Astrocyte of the cerebellum (primary cell): ENCODE results near the gene MTERF2.

Source experiments
- DNase-seq: peaks from one replicate; pipeline ENCODE4 v3.0.0-alpha.2; 2011; ENCODE audit warnings: low read depth
- H3K4me3 ChIP-seq: 2 replicates; pipeline ENCODE4 v1.5.1; 2011; ENCODE audit warnings: mild to moderate bottlenecking, low read depth, low read length, moderate library complexity
- in situ Hi-C: cut with HindIII; loops from 2 replicates; pipeline ENCODE4 v1.10.0; 2017; ENCODE audit warnings: low sequenced_read_pairs
- TF ChIP-seq, protein P1 (sequence below): IDR thresholded peaks from 2 replicates; pipeline ENCODE4 v1.5.1; 2012; ENCODE audit warnings: low read length, low read depth, moderate library complexity, mild to moderate bottlenecking; ENCODE audit errors: missing control alignments

Gene MTERF2

DNA sequence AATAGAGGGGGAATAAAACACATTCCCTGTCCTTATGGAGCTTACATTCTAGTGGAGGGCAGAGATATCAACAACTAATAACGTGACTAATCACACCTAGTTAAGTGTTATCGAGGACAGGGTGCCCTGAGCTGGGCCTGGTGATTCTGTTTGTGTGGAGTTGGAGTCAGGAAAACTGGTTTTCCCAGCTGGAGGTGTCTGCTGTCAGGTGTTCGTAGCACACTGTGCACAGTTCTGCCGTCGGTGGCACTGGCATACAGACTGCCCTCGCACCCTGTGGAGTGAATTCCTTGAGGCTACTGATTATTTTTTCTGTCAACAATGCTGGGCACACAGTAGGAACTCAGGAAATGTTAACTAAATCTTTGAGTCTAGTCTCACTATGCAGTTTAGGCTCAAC lies 900 bp upstream of the MTERF2 start:
- in situ Hi-C loops, result no loop called here
- TF ChIP-seq, protein P1, sequence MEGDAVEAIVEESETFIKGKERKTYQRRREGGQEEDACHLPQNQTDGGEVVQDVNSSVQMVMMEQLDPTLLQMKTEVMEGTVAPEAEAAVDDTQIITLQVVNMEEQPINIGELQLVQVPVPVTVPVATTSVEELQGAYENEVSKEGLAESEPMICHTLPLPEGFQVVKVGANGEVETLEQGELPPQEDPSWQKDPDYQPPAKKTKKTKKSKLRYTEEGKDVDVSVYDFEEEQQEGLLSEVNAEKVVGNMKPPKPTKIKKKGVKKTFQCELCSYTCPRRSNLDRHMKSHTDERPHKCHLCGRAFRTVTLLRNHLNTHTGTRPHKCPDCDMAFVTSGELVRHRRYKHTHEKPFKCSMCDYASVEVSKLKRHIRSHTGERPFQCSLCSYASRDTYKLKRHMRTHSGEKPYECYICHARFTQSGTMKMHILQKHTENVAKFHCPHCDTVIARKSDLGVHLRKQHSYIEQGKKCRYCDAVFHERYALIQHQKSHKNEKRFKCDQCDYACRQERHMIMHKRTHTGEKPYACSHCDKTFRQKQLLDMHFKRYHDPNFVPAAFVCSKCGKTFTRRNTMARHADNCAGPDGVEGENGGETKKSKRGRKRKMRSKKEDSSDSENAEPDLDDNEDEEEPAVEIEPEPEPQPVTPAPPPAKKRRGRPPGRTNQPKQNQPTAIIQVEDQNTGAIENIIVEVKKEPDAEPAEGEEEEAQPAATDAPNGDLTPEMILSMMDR, result no peak
- DNase-seq, result no peak
- no peak overlapping the region for H3K4me3 ChIP-seq

DNA sequence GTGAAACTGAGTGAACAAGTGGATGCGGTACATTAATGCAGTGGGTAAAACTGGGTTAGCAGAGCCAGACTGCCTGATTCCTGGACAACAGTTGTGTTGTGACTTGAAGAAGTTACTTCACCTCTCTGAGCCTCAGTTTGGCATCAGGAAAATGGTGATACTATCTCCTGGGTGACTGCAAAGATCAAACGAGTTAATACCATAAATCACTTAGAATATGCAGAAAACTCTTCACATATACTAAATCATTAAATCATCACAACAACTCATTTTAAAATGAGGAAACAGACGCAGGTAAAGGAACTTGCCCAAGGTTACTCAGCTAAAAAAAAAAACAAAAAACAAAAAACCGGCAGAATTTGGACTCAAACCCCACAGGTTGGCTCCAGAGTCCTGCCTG lies 811 bp downstream of the MTERF2 start:
- no peak for DNase-seq
- in situ Hi-C loops, result no loop called here
- TF ChIP-seq, protein P1, result no peak
- H3K4me3 ChIP-seq, result peak overlapping the region; percentile 68

DNA sequence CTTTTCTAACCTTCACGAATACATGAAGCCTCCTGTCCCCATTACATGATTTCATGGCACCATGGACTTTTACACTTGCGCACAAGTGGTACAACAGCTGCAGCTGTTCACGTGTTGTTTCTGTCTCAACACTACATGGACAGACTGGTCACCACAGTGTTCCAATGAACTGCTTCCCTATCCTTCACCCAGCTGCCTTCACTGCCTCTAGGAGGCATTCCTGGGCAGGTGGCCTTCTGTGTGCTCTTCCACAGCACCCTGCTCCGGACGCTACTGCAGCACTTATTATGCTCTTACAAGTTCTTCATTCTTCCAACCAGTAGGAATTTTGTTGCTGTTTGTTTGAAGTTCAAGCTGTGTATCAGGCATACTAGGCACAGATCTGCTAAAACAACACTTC lies 1.5 kb downstream of the MTERF2 start:
- no peak overlapping the region for H3K4me3 ChIP-seq
- in situ Hi-C loops, result no loop called here
- TF ChIP-seq, protein P1, result no peak
- no peak for DNase-seq

DNA sequence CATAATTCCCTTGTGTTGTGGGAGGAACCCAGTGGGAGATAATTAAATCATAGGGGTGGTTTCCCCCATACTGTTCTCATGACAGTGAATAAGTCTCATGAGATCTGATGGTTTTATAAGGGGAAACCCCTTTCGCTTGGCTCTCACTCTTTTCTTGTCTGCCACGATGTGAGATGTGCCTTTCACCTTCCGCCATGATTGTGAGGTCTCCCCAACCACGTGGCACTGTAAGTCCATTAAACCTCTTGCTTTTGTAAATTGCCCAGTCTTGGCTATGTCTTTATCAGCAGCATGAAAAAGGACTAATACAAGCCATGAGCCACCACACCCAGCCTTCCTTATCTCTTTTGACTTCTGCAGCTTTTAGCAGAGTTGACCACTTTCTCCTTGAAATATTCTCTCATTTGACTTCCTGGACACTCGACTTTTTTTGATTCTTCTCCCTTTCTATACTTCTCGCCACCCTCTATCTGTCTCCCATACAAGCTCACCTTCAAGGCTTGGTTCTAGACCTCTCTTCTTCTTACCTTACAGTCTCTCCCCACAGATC lies 2.3 kb downstream of the MTERF2 start:
- TF ChIP-seq, protein P1, result no peak
- no peak for DNase-seq
- in situ Hi-C loops, result no loop called here
- no peak overlapping the region for H3K4me3 ChIP-seq

DNA sequence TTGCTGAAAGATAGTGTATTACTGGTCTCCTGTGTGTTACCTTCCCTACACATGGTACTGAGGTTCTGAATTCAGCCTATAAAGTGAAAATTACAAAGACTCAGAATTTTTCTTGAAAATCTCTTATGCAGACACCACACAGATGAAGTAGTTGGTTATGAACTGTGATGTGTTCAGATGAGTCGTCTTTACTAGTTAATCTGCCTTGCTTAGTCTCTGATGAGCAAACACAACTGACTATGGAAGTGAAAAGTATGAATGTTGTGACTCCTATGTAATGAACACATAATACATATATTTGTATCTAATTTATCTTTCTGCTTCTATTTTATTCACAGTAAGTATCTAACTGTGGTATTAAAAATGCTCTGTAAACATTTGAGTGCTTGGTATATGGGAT lies 4.7 kb downstream of the MTERF2 start:
- no peak overlapping the region for H3K4me3 ChIP-seq
- TF ChIP-seq, protein P1, result no peak
- DNase-seq, result no peak
- in situ Hi-C loops, result no loop called here

DNA sequence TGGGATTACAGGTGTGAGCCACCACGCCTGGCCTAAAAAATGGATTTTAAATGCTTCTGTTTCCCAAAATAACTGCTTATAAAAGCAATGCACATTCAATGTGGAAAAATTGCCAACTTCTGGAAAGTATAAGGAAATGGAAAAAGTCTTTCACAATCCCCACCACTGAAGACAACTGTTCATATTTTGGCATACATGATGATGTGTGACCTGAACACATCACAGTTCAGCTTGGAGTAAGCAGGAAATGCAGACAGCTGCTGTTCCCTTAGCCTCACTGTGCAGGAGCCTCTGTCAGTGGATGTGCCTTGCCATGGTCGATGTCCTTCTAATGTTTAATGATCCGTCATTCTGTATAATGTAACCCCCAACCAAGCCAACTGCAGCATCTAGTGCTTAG lies 5.2 kb downstream of the MTERF2 start:
- no peak overlapping the region for H3K4me3 ChIP-seq
- TF ChIP-seq, protein P1, result no peak
- no peak for DNase-seq
- in situ Hi-C loops, result no loop called here

DNA sequence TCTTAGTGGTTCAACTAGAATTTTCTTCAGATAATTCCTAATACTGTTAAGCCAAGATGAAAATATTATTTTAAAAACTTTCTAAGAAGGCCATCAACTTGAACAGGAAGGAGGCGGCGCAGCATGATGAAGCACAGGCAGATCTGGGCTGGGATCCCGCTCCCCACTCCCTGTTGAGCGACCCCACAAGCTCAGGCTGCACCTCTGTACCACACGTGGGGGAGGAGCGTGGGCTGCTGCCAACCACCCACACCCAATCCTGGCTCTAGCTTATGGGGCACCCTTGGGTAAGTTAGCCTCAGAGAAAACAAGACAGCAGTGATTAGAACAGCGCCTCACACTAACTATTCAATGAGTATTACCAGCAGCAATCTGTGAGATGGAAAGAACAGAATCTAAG lies 6.0 kb downstream of the MTERF2 start:
- no peak overlapping the region for H3K4me3 ChIP-seq
- TF ChIP-seq, protein P1, result no peak
- no peak for DNase-seq
- in situ Hi-C loops, result no loop called here
